Epidermal melanocyte (primary cell): ENCODE results near the gene NEK7.

Source experiments
- DNase-seq: peaks from one replicate; pipeline ENCODE4 v3.0.0; 2011; ENCODE audit warnings: low spot score; ENCODE audit not compliant: insufficient read length

NEK7 gene

GRCh38 chr1:198346178-198346577 lies 189.4 kb downstream of the NEK7 start:
- no peak for DNase-seq

DNA sequence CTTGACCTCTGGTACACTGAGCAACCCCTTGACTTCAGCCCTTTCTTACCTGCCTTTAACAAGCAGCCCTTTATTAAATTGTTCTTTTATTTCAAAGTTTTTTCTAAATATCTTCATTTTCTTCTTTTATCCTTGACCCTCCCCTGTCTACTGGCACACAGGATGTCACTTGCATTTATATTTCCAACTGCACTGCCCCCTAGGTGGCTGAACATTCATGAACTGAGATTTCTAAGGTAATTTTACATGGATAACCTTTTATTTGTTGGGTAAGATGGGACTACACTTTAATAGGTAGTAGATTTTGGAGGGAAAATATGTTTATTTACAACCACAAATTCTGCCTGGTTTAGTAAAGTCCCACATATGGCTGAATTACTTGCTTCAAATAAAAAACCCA lies 193.7 kb downstream of the NEK7 start:
- DNase-seq = no peak

DNA sequence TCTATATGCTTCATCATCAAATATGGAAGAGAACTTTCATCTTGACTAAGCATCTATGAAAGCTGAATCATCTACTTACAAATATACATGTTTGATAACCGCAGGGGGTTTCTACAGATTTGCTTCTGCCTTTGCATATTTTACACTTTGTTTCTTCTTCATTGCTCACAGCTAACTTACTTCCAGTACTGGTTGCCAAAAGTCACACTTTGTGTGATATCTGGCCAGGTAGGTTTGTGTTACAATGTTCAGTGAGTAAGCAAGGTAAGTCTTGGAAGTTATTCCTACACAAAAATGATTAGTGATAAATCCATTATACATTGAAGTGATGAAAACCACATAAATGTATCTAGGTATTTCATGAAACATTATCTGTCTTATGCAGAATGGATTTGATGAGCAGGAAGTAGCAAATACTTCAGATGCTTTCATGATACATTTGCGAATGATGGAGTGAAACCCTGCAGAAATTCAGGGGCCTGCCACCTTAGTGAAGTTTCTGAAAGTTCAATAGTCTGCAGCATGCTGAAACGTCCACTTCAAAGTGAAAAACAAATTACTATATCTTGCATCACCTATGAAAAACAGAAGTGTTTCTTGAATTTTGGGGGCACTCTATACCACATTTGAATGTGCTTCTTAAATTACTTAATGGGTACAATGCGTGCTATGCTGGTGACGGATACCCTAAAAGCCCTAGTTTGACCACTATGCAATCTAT lies 196.3 kb downstream of the NEK7 start:
- no peak for DNase-seq

DNA sequence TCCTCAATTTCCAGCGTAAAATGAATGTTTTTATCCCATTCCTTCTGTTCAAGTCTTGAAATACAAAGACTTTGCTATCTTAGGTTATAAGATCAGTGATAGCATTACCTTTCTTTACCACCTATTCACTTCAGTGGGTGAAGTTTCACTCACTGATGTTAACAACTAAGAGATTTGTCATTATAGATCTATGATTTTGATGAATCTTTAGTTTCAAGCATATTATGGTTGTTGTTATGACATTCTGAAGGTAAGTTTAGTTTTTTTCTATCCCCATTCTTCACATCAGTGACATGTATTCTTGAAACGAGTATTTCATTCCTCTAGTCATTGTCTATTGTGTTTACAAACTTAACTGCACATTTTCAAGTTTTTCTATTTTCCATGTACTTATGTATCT lies 201.1 kb downstream of the NEK7 start:
- no peak for DNase-seq

DNA sequence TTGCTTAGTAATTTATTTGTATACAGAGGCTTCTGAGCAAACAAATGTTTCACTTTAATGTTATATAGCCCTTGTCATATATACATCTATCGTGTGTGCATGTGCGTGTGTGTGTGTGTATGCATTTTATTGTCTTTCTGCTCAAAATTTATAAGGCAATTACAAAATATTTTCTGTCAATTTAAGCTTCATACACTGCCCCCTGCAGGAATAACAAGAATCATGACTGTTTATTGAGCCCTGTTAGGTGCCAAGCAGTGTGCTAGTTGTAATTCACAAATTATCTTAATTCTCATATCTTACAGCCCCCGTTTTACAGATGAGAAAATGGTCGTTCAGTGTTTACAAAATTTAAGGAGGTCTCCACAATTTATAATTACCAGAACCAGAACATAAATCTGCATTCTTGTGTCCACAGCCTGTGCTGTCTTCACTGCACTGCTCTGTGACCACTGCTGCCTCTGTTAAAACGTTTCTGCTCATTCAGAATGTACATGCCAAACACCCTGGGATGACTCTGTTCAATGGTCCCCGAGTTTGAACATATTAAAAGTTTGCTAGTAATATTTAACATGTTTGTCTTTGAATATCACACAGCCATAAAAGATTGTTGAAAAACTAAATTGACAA lies 202.3 kb downstream of the NEK7 start:
- DNase-seq = no peak

DNA sequence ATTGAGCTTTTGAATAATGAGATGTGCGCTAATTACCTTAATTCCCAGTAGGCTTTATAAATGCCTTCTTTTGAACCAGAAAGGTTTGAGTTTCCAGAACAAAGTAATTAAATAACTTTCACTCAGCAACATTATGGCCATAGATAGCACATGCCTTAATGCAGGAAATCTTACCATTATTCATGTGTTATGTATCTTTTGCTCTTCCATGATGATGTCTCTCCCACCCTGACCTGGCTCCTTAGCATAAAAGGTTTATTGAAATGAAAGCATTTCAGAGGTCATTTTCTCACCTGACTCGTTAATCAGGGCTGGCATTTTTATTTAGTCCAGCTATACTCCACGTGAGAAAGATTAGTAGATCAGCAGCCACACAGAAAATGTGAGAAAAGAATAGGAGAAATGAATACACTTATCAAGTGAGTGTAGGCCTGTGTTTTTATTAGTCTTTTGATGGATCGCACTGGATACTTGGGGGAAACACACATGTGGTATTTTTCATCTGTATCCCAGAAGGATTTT lies 203.5 kb downstream of the NEK7 start:
- no peak for DNase-seq

- no peak for DNase-seq
These were observed 204.5 kb downstream of the NEK7 start for GRCh38 chr1:198361237-198361767.

GRCh38 chr1:198363625-198364151 lies 206.9 kb downstream of the NEK7 start:
- no peak for DNase-seq

- no peak for DNase-seq
These were observed 207.7 kb downstream of the NEK7 start for GRCh38 chr1:198364471-198364870.

GRCh38 chr1:198367296-198367695 lies 210.5 kb downstream of the NEK7 start:
- DNase-seq = no peak

DNA sequence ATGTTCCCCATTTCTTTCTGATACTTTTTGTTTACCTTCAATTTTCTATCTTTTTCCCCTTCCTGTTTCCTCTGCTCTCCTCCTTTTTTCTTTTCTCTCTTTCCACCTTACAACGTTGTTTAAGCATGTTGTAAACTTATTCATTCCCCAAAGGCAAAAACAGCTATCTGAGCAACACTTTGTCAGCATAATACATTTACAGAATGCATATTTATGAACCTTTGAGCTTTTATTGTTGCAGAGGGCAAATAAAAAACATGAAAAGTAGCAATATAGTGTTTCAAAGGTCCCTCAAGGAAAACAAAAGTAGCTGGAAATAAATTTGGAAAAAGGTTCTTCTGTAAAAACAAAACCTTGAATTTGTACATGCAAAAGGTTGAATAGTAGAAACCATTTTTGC lies 214.2 kb downstream of the NEK7 start:
- no peak for DNase-seq
